OCI-LY7 (cell line): Measurements from ENCODE around the gene NCK2. TPM values are rescaled to one million over a fixed set of nuclear protein-coding genes. Genes with fewer than 3 reads are reported as not detected.

Experiments used
- BruUV-seq: library from RNA; stranded (reverse); fragments of 400-500 nt; replicated peaks from 2 replicates; lab custom pipeline; 2021; lab: Mats Ljungman, UMichigan
- CTCF ChIA-PET: fragments of 300-600 bp; sonication (Branson Sonifier 250); formaldehyde crosslinking; loops from one replicate; lab custom pipeline; 2022; ENCODE audit warnings: antibody characterized with exemption; ENCODE audit not compliant: unreplicated experiment; lab: Charles Lee
- POLR2A ChIA-PET: fragments of 300-600 bp; sonication (Branson Sonifier 250); formaldehyde crosslinking; loops from one replicate; lab custom pipeline; 2022; ENCODE audit warnings: antibody characterized with exemption; lab: Charles Lee
- DNase-seq: peaks from one replicate; pipeline ENCODE4 v3.0.0-alpha.2; 2015; ENCODE audit warnings: low spot score
- H2AFZ ChIP-seq: fragments of 200-600 bp; sonication (generic), shearing (Covaris generic); 2 replicates; pipeline ENCODE4 v1.6.1; 2014; ENCODE audit warnings: mild to moderate bottlenecking, antibody characterized with exemption, low read length, moderate library complexity
- H3K27ac ChIP-seq: fragments of 200-600 bp; sonication (generic); 2 replicates; pipeline ENCODE4 v1.5.1; 2014; ENCODE audit warnings: mixed run types, low read depth, mild to moderate bottlenecking, moderate library complexity, low read length, inconsistent platforms; ENCODE audit not compliant: poor library complexity, severe bottlenecking
- H3K36me3 ChIP-seq: fragments of 200-600 bp; sonication (generic); 2 replicates; pipeline ENCODE4 v1.6.1; 2014; ENCODE audit warnings: mild to moderate bottlenecking, antibody characterized with exemption, low read length, moderate library complexity, mixed read lengths; ENCODE audit not compliant: insufficient read depth
- H3K4me1 ChIP-seq: fragments of 200-600 bp; sonication (generic); 2 replicates; pipeline ENCODE4 v1.5.1; 2014; ENCODE audit warnings: mild to moderate bottlenecking, low read length; ENCODE audit not compliant: insufficient read depth, poor library complexity, severe bottlenecking
- H3K4me2 ChIP-seq: fragments of 200-600 bp; sonication (generic); 2 replicates; pipeline ENCODE4 v1.6.1; 2014; ENCODE audit warnings: mild to moderate bottlenecking, low read length
- H3K4me3 ChIP-seq: fragments of 200-600 bp; sonication (generic); 2 replicates; pipeline ENCODE4 v1.5.1; 2014; ENCODE audit warnings: mild to moderate bottlenecking, low read depth, low read length; ENCODE audit not compliant: poor library complexity, severe bottlenecking
- H3K79me2 ChIP-seq: fragments of 200-600 bp; sonication (generic); 2 replicates; pipeline ENCODE4 v1.6.1; 2016; ENCODE audit warnings: low read depth, mild to moderate bottlenecking, low read length, moderate library complexity, mixed read lengths; ENCODE audit not compliant: insufficient read depth
- H3K9me2 ChIP-seq: fragments of 200-600 bp; sonication (generic); 2 replicates; pipeline ENCODE4 v1.6.1; 2016; ENCODE audit warnings: mild to moderate bottlenecking, low read length, mixed read lengths; ENCODE audit not compliant: insufficient read depth
- H3K9me3 ChIP-seq: fragments of 200-600 bp; sonication (generic); 2 replicates; pipeline ENCODE4 v1.6.1; 2014; ENCODE audit warnings: mild to moderate bottlenecking, mixed run types, low read length, mixed read lengths
- H4K20me1 ChIP-seq: fragments of 200-600 bp; sonication (generic); 2 replicates; pipeline ENCODE4 v1.6.1; 2014; ENCODE audit warnings: mild to moderate bottlenecking, antibody characterized with exemption, low read length, moderate library complexity, mixed read lengths; ENCODE audit not compliant: insufficient read depth
- EZH2phosphoT487 ChIP-seq: fragments of 200-600 bp; sonication (generic); IDR thresholded peaks from 2 replicates; pipeline ENCODE4 v1.6.1; 2018; ENCODE audit warnings: low read depth, borderline replicate concordance, mild to moderate bottlenecking, mixed run types, antibody characterized with exemption, low read length, moderate library complexity, mixed read lengths
- intact Hi-C: fragments of 100-400 bp; cut with micrococcal nuclease; formaldehyde crosslinking; loops from one replicate; pipeline ENCODE4 v1.10.0; 2022; ENCODE audit not compliant: unreplicated experiment
- total RNA-seq, 2 experiments: library from RNA; depleted of rRNA in 1 of 2; stranded (reverse); fragments of >200 nt in 1 of 2; shearing (Covaris generic) in 1 of 2; gene quantifications; 2 replicates each; pipeline ENCODE4 v1.2.3, GENCODE V29; 2014 to 2022
- TF ChIP-seq, protein P1 (sequence below): fragments of 200-600 bp; sonication (generic); conservative IDR thresholded peaks from 2 replicates; pipeline ENCODE4 v1.5.1; 2014; ENCODE audit warnings: mild to moderate bottlenecking, antibody characterized with exemption, low read length, moderate library complexity, mixed read lengths

NCK2 gene
- total RNA-seq, 2 experiments from 2014 or later, result 23.4 to 34.2 TPM

DNA sequence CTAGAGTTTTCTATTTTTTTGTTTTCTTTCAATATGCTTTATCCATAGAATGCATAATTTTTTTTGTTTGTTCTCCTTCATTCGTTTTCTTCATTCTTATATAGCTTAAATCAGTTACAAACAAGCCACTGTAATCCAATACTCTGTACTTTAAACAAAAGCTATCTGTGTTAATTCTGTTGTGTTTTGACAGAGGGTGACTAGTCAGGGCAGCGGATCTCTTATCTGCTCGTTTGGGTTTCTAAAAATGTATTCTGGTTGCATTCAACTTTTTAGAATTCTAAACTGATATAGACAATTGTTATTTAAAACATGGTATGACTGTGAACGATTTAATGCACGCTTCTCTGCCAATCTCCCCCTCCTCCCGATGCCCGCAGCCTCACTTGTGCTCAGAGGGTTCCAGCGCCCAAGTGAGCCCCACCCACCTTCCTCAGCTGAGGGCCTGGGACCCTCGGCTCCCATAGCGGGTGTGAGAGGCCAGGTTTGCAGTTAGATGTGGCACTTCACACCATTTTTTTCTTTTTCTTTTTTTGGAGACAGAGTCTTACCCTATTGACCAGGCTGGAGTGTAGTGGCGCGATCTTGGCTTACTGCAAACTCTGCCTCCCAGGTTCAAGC lies 44.1 kb downstream of the NCK2 start:
- CTCF ChIA-PET, result no interaction called here
- 0 out of 2 replicates have a peak, but pooled peaks cover 4% of the 10 kb centered on the region for H3K79me2 ChIP-seq

DNA sequence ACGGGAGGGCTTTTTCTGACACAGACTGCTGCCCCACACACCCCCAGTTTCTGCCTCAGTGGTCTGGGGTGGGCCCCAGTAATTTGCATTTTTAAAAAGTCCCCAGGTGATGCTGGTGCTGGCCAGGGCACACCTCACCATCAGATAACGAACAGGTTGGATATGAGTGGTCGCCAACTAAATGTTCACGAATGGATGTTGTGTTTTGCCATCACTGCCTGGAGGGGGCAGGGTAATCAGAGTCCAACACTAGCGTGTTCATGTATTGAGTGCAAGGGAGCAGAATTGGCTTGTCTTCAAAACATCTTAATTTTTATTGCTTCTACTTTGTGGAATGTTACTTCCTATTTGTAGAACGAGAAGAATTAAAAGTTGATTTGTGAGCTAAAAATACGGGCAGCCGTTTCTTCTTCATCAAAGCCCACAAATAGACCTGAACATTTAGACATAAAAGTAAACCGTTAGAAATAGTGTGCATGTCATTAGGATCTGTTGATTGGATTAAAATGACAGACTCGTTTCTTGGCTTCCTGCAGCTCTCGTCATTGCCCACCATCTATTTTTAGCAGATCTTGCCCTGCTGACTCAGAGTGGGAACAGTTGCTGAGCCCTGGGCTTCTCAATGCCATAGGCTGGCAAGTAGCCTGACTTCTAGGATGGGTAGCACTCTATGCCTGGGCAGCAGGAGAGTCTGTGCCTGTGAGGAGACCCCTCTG lies 45.2 kb downstream of the NCK2 start:
- Histone ChIP-seq H3K27ac (no peak overlapping the region), H3K79me2 (peaks cover 11% of the 10 kb centered on the region; the same call in 1 of the 2 replicates), H3K4me2 (peak overlapping the region; percentile 45), H4K20me1 (no peaks in the 10 kb centered on the region), H3K9me2 (no peaks in the 10 kb centered on the region), H3K36me3 (no peaks in the 10 kb centered on the region; the same call in 1 of the 2 replicates), H2AFZ (no peak overlapping the region), H3K4me1 (peaks cover 33% of the 10 kb centered on the region), H3K4me3 (no peak overlapping the region), H3K9me3 (no peaks in the 10 kb centered on the region)
- intact Hi-C loops, result loop anchor here (10.0 kb wide), 1 partner anchor 175 kb away; no protein-coding TSS in a partner anchor
- DNase-seq, result peak; percentile 48
- BruUV-seq, result no TSS peak
- ChIA-PET POLR2A (interaction anchor here (0.6 to 3.0 kb wide), 2 partner anchors 9 to 226 kb away, joined by 3 to 11 read pairs; no protein-coding TSS in a partner anchor), CTCF (no interaction called here)
- TF ChIP-seq, protein P1, sequence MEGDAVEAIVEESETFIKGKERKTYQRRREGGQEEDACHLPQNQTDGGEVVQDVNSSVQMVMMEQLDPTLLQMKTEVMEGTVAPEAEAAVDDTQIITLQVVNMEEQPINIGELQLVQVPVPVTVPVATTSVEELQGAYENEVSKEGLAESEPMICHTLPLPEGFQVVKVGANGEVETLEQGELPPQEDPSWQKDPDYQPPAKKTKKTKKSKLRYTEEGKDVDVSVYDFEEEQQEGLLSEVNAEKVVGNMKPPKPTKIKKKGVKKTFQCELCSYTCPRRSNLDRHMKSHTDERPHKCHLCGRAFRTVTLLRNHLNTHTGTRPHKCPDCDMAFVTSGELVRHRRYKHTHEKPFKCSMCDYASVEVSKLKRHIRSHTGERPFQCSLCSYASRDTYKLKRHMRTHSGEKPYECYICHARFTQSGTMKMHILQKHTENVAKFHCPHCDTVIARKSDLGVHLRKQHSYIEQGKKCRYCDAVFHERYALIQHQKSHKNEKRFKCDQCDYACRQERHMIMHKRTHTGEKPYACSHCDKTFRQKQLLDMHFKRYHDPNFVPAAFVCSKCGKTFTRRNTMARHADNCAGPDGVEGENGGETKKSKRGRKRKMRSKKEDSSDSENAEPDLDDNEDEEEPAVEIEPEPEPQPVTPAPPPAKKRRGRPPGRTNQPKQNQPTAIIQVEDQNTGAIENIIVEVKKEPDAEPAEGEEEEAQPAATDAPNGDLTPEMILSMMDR, result peak; percentile 71
- no peak for TF ChIP-seq EZH2phosphoT487

More for the DNA sequence above, 44.1 kb downstream of the NCK2 start:
- DNase-seq, result no peak
- no peak overlapping the region for H3K4me2 ChIP-seq
- BruUV-seq, result no TSS peak
- no peak overlapping the region for H2AFZ ChIP-seq
- H3K36me3 ChIP-seq, result no peaks in the 10 kb centered on the region; the same call in 1 of the 2 replicates
- TF ChIP-seq EZH2phosphoT487, result no peak
- TF ChIP-seq, protein P1, result no peak
- H3K9me3 ChIP-seq, result no peaks in the 10 kb centered on the region
- no peaks in the 10 kb centered on the region for H4K20me1 ChIP-seq
- peaks cover 31% of the 10 kb centered on the region for H3K4me1 ChIP-seq
- intact Hi-C loops, result loop anchor here (10.0 kb wide), 1 partner anchor 176 kb away; no protein-coding TSS in a partner anchor
- no peaks in the 10 kb centered on the region for H3K9me2 ChIP-seq
- H3K27ac ChIP-seq, result no peak overlapping the region
- POLR2A ChIA-PET, result interaction anchor here (1.1 to 3.0 kb wide), 2 partner anchors 10 to 39 kb away, joined by 4 to 11 read pairs; no protein-coding TSS in a partner anchor
- H3K4me3 ChIP-seq, result no peak overlapping the region
